ENCODE data around the gene PPP1R3G. TPM values are rescaled to one million over a fixed set of nuclear protein-coding genes. Genes with fewer than 3 reads are reported as not detected.

The PPP1R3G gene
- total and polyA plus RNA-seq, 2 of the 13 experiments (the other 11 are each of a cell fraction or from before 2014, with no cell fraction given), result 1.2 to 1.3 TPM

GRCh38 chr6:5061152-5061551, 24.0 kb upstream of the PPP1R3G start (continued):
- TF ChIP-seq GMEB1 (CRISPR knock-in tag; IDR thresholded peaks at IDR 0.05; ENCODE audit: borderline replicate concordance) (no peak), ZKSCAN8 (CRISPR knock-in tag; IDR thresholded peaks at IDR 0.05; ENCODE audit: borderline replicate concordance) (no peak), MLXIP (CRISPR knock-in tag; IDR thresholded peaks at IDR 0.05; ENCODE audit: borderline replicate concordance) (no peak), ZGPAT (CRISPR knock-in tag; IDR thresholded peaks at IDR 0.05) (peak; percentile 66; the same call in 1 of the 2 replicates), ZNF430 (CRISPR knock-in tag; IDR thresholded peaks at IDR 0.05) (0 out of 2 replicates have a peak, but pooled peaks have one; percentile 39), POLR2A (IDR thresholded peaks at IDR 0.05; ENCODE audit: insufficient read depth in 1 of 2, low read depth in 2 of 2, low read length in 2 of 2) (no peak), SOX5 (CRISPR knock-in tag; IDR thresholded peaks at IDR 0.05; ENCODE audit: borderline replicate concordance) (peak; percentile 78; the same call in 1 of the 2 replicates), ZBTB40 (IDR thresholded peaks at IDR 0.05) (no peak), ZBTB40 (CRISPR knock-in tag; IDR thresholded peaks at IDR 0.05) (no peak), ATF5 (CRISPR knock-in tag; IDR thresholded peaks at IDR 0.05; ENCODE audit: low read depth) (no peak), RELA (CRISPR knock-in tag; IDR thresholded peaks at IDR 0.05) (no peak), CBFB (CRISPR knock-in tag; IDR thresholded peaks at IDR 0.05) (no peak)
